NCI-H2227 (cell line): Measurements from ENCODE around the gene PARP4.
"Not testable (repeated sequence)": the region's sequence is repeated elsewhere in the genome, so short reads cannot be mapped to it uniquely, and the experiment has no call there.

ENCODE experiments used
- DNase-seq: peaks from one replicate; lab custom pipeline; 2025; ENCODE audit not compliant: unreplicated experiment; lab: John Stamatoyannopoulos, UW

PARP4 gene

GRCh38 chr13:24512197-24512907 lies at the start of gene PARP4:
Gene PARP4, minus strand, starts transcription at chr13:24512778. Its CDS starts 9,002 bp downstream, at chr13:24503776.
- DNase-seq = peak; percentile 82

- not testable (repeated sequence) for DNase-seq
Observed at GRCh38 chr13:24560579-24561187, 48.1 kb upstream of the PARP4 start.

- not testable (repeated sequence) for DNase-seq
Observed at GRCh38 chr13:24559431-24560218, 47.0 kb upstream of the PARP4 start.

- no peak for DNase-seq
Observed at GRCh38 chr13:24557081-24557480, 44.5 kb upstream of the PARP4 start.

GRCh38 chr13:24553892-24554291 lies 41.3 kb upstream of the PARP4 start:
- not testable (repeated sequence) for DNase-seq

- DNase-seq = peak; percentile 20
Observed at GRCh38 chr13:24541476-24542352, 29.1 kb upstream of the PARP4 start.

GRCh38 chr13:24541127-24541475 lies 28.5 kb upstream of the PARP4 start:
- DNase-seq = no peak

GRCh38 chr13:24540236-24541126 lies 27.9 kb upstream of the PARP4 start:
- DNase-seq = no peak

- no peak for DNase-seq
Observed at GRCh38 chr13:24539500-24540165, 27.1 kb upstream of the PARP4 start.

- DNase-seq = no peak
Observed at GRCh38 chr13:24529478-24529877, 16.9 kb upstream of the PARP4 start.

- DNase-seq = no peak
Observed at GRCh38 chr13:24528816-24529398, 16.3 kb upstream of the PARP4 start.

GRCh38 chr13:24527266-24527775 lies 14.7 kb upstream of the PARP4 start:
- no peak for DNase-seq

- no peak for DNase-seq
Observed at GRCh38 chr13:24520733-24521132, 8.2 kb upstream of the PARP4 start.

GRCh38 chr13:24516919-24517318 lies 4.3 kb upstream of the PARP4 start:
- DNase-seq = no peak

- DNase-seq = no peak
Observed at GRCh38 chr13:24512908-24513213, 283 bp upstream of the PARP4 start.

GRCh38 chr13:24511816-24512196 lies 772 bp downstream of the PARP4 start:
- peak; percentile 25 for DNase-seq

- peak; percentile 28 for DNase-seq
Observed at GRCh38 chr13:24511019-24511815, 1.4 kb downstream of the PARP4 start.

- no peak for DNase-seq
Observed at GRCh38 chr13:24506698-24507335, 5.8 kb downstream of the PARP4 start.
